Islet of Langerhans (tissue), 1 donor: Measurements from ENCODE around the gene CTTN.
"Not testable (repeated sequence)": the region's sequence is repeated elsewhere in the genome, so short reads cannot be mapped to it uniquely, and the experiment has no call there.

Experiments
- FAIRE-seq: peaks from one replicate; lab custom pipeline; 2011; peaks lifted over from hg19 to GRCh38; lab: Jason Lieb, UNC

Gene CTTN

GRCh38 chr11:70429724-70430521 lies 31.6 kb downstream of the CTTN start:
- FAIRE-seq: no peak

DNA sequence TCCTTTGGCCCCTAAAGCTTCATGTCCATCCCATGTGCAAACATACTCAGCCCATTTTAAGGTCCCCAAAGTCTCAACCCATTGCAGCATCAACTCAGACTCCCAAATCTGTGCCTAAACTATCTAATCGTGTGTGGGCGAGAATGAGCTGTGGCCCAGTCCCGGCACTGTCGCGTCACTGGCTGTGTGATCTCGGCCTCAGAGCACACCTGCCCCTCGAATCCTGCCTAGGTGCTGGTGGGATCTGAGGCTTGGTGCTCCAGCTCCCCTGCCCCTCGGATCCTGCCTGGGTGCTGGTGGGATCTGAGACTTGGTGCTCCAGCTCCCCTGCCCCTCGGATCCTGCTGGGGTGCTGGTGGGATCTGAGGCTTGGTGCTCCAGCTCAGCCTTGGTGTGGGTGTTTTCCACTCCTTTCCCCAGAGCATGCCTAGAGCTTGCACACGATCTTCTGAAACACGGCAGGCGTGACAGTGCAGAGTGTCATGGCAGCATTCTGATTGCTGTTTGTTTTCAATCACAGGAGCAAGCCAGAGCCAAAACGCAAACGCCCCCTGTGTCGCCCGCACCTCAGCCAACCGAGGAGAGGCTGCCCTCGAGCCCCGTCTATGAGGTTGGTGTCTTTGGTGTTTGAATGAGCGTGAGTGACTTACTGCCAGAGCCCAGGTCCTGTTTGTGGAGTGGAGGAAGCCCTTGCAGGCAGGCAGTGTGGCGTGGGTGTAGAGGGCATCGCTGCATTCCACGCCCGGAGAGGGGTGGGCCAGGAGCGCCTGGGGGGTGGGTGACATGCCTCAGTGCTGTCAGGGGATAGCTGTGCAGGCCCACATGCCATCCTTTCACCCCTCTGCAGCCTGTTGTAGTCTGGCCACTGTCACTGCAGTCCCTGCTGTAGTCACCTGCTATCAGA lies 32.6 kb downstream of the CTTN start:
- no peak for FAIRE-seq

DNA sequence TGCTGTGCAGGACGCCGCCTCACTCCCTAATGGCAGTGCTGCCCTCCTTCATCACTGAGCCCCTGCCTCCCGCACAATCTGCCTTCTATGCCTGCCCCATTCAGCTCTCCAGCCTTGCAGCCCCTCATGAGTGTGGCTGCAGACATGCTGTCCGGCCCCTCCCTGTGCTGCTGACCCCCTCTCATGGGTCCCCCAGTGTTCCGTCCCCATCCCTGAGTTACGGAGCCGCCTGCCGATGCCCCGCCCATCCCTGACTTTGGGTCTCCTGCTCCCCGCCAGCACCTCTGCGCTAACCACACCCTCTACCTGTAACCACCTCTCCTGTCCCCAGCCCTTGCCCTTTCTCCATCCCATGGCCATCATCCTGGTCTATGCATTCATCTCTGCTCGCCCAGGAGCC lies 33.3 kb downstream of the CTTN start:
- no peak for FAIRE-seq

DNA sequence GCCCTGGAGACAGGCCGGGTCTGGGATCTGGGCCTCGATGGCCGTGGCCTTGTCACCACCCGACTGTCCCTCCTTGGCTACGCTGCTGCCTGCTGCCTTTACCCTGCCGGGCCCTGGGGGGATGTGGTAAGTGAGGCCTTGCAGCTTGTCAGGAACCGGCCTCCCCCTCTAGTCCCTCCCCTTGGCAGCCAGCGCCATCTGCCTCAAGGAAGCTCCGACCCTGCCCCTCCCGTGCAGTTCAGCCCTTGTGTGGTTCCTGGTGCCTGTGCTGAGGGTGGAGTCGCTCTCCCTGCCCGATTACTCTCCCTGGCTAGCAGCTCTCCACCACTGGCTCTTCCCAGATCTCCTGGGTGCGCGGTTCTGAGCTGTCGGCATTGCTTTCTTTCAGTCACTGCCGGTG lies 33.7 kb downstream of the CTTN start:
- no peak for FAIRE-seq

- FAIRE-seq: no peak
Observed at GRCh38 chr11:70432580-70432979, 34.3 kb downstream of the CTTN start.

GRCh38 chr11:70433038-70433437 lies 34.7 kb downstream of the CTTN start:
- no peak for FAIRE-seq

DNA sequence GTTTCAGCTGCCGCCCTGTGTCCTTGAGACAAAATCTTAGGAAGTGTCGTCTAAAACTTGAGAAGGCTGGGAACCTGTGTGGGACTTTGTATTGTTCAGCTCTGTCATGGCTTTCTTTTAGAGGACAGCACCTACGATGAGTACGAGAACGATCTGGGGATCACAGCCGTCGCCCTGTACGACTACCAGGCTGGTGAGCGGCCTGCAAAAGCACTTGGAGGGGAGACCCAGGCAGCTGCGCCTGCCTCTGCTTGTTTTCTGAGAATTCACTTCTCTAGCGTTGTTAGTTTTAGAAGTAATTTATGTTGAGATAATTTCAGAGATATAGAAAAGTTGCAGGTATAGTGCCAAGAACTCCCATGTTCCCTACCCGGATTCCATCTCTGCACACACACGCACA lies 35.2 kb downstream of the CTTN start:
- no peak for FAIRE-seq

GRCh38 chr11:70433966-70434812 lies 35.9 kb downstream of the CTTN start:
- no peak for FAIRE-seq

DNA sequence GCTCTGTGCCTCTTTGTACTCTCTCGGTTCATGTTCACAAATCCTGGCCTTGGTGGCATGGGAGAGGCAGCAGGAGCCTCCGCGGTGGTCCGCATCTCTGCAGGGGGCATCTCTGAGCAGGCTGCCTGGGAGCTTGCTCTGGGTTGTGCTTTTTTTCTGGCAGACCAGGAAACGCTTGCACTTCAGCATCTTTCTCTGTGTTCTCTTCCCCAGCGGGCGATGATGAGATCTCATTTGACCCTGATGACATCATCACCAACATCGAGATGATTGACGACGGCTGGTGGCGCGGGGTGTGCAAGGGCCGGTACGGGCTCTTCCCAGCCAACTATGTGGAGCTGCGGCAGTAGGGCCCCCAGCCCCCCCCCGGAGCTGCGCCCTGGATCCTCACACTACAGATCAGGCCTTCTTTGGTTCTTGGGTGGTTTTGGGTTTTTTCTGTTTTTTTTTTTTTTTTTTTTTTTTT lies 36.5 kb downstream of the CTTN start:
- no peak for FAIRE-seq

DNA sequence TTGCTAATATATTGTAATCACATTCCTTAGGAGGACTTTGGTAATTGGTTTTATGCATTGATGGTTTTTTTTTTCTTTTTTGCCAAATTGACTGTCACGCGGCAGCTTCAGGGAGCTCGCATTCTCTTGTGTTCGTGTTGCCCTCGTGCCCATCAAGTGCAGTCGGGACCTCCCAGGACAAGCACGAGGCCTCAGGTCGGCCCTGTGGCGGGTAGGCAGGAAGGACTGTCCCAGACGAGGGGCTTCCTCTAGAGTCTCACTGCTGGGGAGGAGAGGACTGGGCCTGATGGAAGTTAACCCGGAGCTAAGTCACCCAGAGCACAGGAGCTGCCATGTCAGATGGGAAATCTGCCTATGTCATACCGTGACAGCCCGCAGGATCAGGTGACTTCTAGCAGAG lies 37.0 kb downstream of the CTTN start:
- FAIRE-seq: no peak

GRCh38 chr11:70435765-70436500 lies 37.6 kb downstream of the CTTN start:
- FAIRE-seq: no peak

- no peak for FAIRE-seq
Observed at GRCh38 chr11:70436501-70436860, 38.2 kb downstream of the CTTN start.

DNA sequence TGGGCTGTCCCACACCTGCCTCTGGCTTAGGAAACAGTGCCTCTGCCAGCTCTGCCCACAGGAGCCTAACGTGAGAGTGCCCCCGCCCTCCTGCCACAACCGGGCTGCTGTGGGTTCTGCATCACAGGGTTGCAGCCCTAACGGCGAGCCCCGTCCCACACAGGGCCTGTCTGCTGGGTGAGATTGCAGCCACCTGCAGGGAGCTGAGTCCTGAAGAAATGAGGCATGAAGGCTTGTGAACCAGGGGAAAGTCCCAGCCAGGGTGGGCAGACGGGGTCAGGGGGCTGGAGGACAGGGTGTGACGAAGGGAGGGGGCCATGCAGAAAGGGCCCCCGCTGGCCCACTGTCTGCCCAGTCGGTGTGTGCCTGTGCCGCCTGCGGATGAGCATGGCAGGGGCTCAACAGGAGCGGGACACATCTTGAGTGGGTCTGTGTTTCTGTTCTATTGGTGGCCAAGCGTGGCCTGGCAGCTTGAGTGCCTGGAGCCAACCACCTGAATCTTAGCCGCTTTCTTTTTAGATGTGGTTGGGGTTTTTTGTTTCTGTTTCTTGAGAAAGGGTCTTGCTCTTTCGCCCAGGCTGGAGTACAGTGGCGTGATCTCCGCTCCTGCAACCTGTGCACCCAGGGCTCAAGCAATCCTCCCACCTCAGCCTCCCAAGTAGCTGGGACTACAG lies 38.9 kb downstream of the CTTN start:
- FAIRE-seq: no peak

DNA sequence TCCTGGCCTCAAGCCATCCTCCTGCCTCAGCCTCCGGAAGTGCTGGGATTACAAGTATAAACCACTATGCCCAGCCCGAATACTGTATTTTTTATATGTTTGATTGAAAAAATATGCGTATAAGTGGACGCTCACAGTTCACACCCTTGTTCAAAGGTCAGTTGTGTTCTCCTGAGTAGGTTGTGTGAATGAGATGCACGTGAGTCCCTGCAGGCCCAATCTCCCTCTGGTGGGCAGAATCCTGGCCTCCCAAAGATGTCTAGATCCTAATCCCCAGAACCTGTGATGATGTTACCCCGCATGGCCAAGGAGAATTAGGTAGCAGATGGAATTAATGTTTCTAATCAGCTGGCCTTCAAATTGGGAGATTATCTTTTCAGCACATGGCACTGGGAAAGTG lies 41.9 kb downstream of the CTTN start:
- no peak for FAIRE-seq

DNA sequence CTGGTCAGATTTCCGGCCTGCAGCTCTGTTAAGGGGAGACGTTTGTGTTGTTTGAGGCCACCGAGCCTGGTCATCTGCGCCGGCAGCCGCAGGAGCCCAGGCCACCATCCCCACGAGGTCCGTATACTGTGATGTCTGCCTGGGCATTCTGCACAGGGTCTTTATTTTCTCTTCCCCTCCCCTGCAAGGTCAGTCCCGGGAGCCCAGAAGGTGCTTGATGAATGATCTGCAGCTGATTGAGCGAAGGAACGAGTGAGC lies 45.4 kb downstream of the CTTN start:
- no peak for FAIRE-seq

- FAIRE-seq: no peak
Observed at GRCh38 chr11:70445091-70445490, 46.8 kb downstream of the CTTN start.

GRCh38 chr11:70445605-70446004 lies 47.3 kb downstream of the CTTN start:
- no peak for FAIRE-seq

GRCh38 chr11:70448983-70449567 lies 50.7 kb downstream of the CTTN start:
- no peak for FAIRE-seq

DNA sequence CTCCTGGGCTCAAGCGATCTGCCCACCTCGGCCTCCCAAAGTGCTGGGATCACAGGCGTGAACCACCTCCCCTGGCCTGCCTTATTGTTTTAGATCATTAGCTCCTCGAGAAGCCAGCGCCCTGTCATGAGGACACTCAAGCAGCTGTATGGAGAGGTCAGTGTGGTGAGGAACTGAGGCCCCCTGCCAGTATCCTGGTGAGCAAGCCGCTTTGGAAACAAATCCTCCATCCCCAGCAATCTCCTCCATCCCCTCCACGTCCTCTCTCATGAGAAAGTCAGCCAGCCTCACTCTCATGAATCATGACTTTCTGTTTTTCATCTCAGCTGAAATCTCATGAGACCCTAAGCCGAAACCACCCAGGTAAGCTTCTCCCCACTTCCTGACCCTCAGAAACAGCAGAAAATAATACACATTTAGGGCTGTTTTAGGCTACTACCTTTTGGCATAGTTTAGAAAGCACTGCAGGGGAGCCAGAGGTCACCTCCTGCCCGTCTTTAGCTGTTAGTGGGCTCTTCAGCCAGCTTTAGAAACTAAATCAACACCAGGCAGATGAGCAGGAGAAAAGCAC lies 56.0 kb downstream of the CTTN start:
- FAIRE-seq: no peak

- not testable (repeated sequence) for FAIRE-seq
Observed at GRCh38 chr11:70454811-70455210, 56.5 kb downstream of the CTTN start.

- FAIRE-seq: no peak
Observed at GRCh38 chr11:70455354-70455753, 57.0 kb downstream of the CTTN start.
